ENCODE measurements around the gene COL8A1.

Gene COL8A1

DNA sequence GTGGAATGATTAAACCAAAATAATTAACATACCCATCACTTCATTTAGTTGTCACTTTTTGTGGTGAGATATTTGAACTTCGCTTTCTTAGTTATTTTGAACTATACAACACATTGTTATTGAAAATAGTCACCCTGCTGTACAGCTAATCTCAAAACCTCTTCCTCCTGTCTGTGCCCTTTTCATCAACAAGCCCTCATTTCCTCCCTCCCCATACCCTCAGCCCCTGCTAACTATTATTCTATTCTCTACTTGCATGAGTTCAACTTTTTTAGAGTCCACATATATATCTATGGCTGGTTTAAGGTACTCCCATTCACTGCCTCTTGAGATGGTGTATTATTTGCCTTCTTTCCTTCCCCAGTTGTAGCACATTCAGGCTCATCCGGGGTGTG lies 32.2 kb downstream of the COL8A1 start:
- no peak for DNase-seq (ENCODE audit: low read depth)

DNA sequence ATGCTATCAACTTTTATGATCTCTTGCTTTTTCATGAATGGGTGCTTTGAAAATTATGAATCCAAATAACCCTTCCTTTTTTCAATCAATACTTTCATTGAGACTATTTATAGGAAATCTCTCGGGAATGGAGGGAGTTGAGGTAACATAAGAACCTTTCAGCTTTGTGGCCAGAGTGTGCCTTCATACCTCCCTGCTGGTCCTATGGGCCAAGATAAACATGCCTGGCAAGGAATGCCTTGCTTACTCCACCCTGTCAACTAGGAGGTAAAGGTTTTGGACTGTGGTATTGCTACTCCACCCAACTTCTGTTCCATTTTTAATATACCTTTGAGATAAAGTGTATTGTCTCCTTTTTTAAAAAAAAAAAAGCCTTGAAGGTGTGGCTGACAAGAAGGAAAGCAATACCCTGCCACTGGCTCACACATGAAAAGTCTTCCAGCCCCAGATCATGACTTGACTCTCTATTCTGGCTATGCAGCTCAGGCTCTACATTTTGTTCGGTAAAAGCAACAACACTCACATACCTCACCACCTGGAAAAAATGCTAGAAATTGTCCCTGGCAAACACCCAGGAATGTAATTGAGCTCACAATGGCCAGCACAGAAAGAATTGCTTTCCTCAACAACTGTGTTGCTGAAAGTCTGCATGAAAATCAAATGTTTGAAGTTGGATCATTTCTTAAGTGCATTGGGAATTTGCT lies 35.8 kb downstream of the COL8A1 start:
- DNase-seq (ENCODE audit: low read depth), result peak; percentile 63

DNA sequence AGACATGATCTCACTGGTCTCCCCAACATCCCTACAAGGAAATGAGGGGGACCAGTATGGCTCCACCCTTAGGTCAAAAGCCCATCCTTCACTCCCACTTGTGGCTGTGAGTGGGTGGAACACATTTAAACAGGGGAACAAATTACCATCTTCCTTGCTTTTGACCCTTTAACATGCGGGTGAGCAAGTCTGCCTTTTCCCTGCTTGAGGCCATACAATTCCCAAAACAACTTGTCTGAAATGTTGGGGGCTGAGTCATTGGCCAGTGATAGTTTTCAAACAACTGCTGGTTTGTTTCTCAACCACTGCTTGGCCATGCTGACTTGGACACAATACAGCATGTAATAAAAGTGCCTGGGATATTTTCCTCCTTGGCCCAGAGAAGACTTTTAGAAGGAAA lies 39.6 kb downstream of the COL8A1 start:
- peak; percentile 89 for DNase-seq (ENCODE audit: low read depth)

DNA sequence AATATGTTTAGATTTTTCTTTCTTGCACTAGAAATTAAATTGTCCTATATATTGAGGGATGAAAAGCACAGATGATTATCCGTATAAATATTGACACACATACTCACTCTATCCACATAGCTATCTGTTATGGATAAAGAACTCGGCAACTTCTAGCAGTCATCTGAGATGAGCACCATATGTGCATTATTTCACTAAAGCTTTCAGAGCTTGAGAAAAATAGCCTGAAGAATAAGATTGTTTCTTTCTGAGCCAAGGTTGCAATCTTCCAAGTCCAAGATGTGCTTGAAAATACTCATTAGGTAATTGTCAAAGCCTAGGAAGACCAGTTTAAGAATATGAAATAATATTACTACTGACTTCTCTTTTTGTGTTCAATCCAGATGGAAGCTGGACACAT lies 40.5 kb downstream of the COL8A1 start:
- no peak for DNase-seq (ENCODE audit: low read depth)

DNA sequence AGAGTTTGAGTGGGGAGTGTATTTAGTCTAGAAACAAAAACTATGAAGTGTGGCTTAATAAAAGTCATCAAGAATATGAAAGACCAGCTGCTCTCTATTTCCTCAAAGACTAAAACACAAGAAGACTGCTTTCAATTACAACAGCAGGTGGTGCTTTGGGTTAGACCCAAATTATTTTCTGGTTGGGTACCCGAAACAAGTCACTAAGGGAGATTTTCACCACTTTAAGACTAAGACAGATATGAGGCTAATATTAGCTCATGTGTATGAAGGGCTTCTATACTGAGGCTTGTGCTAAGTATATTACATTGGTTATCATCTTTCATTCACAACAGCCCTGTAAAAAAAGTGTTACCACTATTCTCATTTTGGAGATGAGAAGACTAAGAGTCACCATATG lies 43.1 kb downstream of the COL8A1 start:
- no peak for DNase-seq (ENCODE audit: low read depth)

DNA sequence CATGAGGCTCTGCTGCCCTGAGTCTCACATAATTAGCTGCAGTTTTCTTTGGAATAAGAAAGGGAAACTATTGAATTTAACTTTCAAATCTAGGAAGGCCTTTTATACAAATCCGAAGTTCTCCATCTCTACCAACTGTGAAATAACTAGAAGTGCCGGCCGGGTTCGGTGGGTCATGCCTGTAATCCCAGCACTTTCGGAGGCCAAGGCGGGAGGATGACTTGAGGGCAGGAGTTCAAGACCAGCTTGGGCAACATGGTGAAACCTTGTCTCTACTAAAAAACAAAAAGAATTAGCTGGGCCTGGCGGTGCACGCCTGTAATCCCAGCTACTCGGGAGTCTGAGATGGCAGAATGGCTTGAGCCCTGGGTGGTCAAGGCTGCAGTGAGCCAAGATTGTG lies 43.6 kb downstream of the COL8A1 start:
- no peak for DNase-seq (ENCODE audit: low read depth)

DNA sequence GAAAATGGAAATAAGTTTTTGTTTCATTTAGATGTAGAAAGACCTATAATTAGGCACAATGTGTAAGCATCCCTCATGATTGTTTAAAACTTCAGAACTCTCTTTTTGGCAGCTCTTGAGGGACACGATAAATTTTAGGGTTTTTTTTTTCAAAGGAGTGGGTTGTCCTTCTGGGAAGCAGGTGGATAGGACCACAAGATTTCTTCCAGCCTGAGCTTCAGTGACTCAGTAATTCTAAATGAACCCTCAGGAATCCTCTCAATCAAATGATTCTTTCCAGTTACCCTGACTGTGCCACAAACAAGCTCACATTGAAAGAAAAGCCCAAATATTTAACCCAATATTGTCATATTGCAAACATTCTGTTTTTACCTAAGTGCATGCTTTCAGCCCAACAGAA lies 45.1 kb downstream of the COL8A1 start:
- DNase-seq (ENCODE audit: low read depth), result no peak

DNA sequence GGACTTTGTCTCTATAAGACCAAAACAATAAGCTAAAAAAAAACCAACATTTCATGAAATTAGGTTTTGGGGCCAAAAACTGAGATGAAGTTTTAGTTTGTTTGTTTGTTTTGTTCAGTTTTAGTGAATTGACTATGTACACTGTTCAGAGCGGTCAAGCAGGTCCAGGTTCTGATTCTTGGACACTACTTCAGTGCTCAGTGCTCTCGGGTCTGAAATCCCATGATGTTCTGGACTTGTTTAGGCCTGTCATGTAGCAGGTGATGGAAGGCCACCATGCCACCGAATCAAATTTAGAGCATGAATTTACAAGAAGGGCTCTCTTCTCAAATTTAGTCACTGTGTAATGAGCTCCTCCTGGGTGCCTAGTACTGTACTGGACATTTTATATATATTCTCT lies 45.5 kb downstream of the COL8A1 start:
- DNase-seq (ENCODE audit: low read depth), result no peak

DNA sequence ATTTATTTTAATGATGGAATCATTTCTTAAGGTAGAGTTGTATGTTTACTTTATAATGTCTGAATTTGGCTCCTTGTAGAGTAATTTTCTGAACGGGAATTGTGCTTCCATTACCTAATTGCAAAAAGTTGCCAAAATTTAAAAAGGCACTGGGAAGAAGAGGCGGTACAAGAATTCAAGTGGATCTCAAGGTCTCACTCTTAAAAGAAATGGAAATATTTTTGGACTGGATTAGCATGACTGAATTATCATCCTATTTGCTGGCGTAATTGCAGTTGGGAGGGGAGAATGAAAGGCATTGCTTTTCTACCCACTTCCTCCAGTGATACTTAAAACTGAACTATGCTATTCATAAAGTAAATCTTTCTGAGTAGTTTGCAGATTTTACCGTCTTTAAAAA lies 46.2 kb downstream of the COL8A1 start:
- no peak for DNase-seq (ENCODE audit: low read depth)

DNA sequence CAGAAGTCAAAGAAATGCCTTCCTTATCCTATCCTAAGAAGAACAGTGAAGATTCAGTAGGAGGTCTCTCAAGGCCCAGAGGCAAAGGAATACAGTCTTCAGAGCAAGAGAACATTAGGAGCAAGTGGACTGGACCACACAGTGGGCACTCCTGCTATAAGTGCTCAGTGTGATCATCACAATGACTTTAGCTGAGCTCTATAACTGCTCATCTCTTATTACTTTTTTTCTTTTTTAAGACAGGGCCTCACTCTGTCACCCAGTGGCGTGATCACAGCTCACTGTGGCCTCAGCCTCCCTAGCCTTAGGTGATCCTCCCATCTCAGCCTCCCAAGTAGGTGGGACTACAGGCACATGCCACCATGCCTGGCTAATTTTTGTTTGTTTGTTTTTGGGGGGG lies 48.1 kb downstream of the COL8A1 start:
- no peak for DNase-seq (ENCODE audit: low read depth)

DNA sequence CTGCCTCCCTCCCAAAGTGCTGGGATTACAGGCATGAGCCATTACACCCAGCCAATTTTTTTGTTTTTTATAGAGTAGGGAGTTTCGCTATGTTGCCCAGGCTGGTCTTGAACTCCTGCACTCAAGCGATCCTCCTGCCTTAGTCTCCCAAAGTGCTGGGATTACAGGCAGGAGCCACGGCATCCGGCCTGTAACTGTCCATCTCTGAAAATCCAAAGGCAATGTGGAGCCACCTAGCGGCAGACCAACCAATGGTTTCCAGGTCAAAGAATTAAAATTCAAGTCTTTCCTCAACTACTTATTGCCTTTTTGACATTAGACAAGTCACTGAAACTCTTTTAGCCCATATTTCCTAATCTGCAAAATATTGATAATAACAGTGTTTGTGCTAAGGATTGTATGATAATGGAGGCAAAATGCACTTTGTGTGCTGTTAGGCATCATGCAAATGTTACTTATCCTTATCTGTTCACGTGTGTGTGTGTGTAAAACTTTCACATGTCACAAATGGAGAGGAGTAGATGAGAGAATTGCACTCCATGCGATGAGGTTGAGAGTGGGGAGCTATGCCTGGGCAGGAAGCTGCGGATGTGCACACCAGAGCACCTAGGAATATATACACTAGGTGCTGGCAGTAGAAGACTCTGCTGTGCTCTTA lies 48.7 kb downstream of the COL8A1 start:
- DNase-seq (ENCODE audit: low read depth), result peak; percentile 78

DNA sequence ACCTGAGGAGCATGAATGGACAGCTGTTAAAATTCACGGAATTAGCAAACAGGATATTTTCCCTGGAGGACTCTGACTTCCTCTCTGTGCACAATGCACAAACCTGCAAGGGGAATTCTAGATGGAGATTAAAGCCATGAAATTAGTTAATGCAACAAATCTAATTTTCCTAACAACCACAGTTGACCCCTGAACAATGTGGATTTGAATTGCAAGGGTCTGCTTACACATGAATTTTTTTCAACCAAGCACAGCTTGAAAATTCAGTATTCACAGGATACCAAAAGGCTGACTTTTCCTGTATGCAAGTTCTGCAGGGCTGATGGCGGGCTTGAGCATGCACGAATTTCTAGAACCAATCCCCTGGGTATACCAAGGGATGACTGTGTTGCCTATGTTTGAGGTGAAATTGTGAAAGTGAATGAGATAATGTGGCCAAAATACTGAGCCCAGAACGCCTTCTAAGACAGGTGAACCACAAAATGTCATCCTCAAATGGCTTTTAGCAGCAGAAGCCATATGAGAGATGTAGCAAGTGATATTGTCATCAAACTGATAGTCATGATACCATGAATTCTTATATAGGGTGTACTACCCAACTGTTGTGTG lies 52.5 kb downstream of the COL8A1 start:
- no peak for DNase-seq (ENCODE audit: low read depth)

DNA sequence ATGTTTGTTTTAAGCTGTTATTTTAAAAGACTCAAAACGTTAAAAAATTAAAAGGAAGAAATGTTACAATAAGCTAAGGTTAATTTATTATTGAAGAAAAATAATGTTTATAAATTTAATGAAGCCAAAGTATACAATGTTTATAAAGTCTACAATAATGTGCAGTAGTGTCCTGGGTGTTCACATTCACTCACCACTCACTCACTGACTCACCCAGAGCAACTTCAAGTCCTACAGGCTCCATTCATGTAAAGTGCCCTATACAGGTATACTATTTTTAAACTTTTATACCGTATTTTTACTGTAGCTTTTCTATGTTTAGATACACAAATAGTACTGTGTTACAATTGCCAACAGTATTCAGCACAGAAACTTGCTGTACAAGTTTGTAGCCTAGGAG lies 55.2 kb downstream of the COL8A1 start:
- DNase-seq (ENCODE audit: low read depth), result no peak

DNA sequence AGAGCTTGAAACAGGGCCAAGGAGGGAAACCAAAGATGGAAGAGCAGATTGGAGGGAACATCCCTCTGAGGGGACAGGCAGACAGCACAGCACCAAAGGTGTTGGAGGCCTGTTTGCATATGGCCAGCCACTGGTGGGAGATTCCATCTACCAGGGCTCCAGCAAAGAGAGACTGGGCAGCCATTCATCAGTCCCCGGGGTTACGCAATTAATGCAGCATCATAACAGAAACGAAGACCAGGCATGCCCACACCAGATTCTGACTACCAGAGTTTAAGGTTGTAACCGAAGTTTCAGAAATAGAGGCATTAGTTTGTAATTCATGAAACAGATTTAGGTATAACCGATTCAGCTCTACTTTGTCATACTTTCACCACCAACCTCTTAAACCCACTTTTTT lies 58.1 kb downstream of the COL8A1 start:
- no peak for DNase-seq (ENCODE audit: low read depth)

DNA sequence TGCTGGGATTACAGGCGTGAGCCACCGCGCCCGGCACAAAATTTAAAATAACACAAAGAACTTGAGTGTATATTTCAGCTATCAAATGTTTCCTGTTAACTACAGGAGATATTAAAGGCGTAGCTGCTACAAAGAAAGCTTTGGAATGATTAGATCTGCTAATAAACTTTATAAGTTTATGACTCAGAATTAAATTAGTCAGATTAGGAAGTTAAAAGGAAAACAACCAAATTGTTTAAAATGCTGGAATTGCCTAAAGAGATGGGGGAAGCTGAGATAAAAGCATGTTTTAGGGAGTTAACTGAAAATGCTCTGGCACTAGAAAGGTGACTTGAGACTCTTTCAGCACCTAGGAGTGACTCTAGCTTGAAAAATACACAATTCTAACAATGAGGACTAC lies 58.9 kb downstream of the COL8A1 start:
- DNase-seq (ENCODE audit: low read depth), result no peak

DNA sequence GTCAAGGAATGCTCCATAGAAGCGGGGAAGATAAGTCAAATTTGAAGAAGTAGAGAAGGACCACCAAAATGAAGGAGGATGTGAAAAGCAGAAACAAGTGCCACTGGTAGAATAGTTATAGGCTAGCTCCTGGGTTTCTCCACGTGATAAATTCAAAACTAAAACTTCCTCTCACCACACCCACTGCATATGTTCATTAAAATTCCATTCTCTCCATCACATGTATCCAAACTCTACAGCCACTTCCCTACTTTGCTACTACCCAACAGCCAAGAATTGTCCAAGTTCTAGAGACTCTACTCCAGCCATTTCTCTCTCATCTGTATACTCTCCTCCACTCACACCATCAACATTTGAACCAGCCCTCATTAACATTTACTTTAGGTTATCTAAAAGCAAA lies 60.5 kb downstream of the COL8A1 start:
- DNase-seq (ENCODE audit: low read depth), result no peak

DNA sequence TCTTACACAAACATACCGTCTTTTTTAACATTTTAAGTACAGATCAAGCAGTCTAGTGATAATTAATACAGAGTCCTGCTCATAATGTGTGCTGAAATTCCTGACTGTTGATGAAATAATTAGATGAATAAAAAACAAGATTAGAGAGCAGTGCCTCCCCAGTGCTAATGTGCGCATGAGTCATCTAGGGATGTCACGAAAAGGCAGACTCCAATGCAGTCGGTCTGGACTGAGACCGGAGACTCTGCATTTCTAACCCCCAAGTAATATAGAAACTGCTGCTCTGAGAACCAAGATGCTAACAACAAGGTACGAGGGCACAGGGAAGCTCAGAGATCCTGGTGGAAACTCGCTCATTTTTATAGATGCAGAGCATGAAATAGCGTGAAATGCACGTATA lies 61.4 kb downstream of the COL8A1 start:
- DNase-seq (ENCODE audit: low read depth), result peak; percentile 83

DNA sequence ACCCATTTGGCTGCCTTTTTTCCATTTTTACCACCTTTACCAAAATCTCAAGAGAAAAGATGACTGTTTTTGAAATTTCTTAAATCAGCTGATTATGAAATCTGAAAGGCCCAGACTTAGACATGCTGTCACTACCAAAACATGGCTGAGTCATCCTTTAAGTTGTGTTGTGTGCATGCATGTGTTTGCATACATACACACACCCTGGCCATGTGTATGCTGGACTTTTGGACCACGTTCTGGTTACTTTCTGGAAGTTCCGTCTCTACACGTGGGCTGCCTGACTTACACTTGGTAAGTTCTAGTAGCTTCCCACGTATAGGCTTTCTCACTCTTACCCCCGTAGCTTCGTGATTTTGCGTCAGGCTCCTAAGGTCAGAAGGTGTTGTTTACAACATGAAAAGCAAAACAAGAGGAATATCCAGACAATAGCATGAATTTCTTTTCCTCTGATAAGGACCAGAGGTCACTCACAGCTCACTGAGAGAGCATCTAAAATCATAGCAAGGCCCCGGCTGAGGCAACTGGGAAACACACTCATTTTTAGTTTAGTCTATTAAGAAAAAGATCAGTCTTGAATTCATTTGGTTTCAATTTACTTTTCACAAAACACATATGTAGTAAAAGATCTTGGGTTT lies 62.4 kb downstream of the COL8A1 start:
- DNase-seq (ENCODE audit: low read depth), result peak; percentile 77

DNA sequence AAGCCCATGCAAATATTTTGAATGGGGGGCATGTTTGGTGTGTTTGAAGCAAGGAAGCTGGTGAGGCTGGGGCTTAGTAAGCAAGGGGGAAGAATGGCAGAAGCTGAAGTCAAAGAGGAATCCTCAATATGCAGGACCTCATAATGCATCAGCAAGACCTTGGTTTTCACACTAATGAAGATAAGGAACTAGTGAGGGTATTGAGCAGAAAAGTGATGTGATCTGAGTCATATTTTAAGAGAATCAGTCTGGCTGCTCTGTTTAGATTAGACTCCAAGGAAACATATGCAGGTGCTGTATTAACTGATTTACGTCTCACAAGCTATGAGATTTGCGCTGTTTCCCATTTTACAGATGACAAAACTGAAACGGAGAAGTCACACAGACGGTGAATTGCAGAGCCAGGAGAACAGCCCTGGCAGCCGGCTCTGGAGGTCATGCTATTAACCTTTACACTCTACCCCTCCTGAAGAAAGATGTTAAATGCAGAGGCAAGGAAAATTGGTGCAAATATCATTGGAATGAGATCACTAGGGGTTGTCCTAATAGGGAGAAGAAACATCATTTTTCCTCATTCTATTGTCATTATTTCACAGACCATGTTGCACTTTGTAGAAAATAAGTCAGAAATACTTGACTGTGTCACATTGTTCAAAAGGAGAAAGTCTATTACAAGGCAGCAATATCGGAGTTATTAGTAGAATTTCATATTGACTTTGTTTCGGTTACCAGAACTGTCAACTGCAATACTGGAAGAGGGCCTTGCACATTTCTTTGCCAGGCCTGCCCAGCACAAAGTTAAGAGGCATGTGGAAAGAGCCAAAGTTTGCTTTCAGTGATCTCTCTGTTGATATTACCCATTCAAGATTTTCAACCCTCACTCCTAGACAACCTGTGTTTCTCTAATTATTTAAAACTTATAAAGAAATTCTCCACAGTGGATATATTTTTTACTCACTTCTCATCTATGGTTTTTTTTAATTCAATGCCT lies 64.9 kb downstream of the COL8A1 start:
- peak; percentile 51 for DNase-seq (ENCODE audit: low read depth)

DNA sequence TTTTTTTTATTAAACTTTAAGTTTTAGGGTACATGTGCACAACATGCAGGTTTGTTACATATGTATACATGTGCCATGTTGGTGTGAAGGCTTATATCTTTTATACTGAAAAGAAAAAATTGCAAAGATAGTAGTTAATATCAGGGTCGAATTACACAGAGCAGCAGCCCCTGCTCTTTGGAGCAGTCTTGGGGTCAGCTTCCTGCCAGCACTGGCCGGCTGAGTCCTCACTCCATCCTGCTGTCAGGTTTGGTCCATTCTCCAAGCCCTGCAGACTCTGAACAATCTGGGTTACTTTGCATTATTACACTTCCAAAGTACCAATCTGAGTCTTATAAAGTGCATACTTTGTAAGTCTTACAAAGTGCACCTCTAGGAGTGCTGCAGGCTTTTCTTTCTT lies 66.0 kb downstream of the COL8A1 start:
- DNase-seq (ENCODE audit: low read depth), result no peak

DNA sequence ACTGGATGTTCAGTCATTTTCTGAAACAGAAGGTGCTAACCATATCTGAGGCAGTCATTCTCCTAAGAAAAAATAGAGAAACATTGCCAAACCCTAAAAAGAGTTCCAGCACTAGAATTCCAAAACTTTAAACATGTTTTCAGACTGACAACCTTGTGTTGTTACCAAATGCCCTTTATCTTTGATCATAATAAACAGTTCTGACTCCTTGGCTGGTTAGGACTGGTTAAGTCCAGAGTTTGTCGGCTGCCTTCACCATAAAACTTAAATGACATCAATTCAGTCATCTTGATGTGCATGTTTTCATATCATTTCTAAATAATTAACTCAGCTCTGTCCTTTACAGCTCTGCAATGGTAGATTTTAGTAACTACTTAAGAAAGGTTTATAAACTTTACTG lies 68.0 kb downstream of the COL8A1 start:
- peak; percentile 52 for DNase-seq (ENCODE audit: low read depth)

DNA sequence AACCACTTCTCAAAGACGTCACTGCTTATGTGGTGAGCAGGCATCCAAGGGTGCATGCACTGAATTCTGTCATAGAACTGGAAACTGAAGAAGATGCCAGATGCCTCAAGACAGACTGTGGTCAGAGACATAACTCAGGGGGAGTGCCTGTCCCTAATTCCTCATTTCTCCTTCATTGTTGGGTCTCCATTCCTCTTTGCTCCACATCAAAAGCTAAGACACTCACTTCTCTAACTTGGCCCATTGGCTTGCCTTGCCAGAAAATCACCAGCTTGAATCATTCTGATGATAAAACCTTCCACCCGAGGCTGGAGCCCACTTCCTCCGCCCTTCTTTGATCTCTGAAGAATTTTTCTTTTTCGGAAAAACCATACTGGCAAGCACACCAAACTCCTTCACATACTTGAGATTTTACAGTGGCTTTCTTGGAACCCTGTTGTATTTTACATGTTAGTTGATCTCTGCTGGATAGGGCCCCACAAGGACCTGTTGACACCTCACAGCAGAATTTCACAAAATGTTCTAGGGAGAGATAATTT lies 69.9 kb downstream of the COL8A1 start:
- peak; percentile 69 for DNase-seq (ENCODE audit: low read depth)
